K562 (cell line): ENCODE data around the gene KRT85. TPM values are rescaled to one million over a fixed set of nuclear protein-coding genes. Genes with fewer than 3 reads are reported as not detected.

Experiments used
- CBFA2T2 ChIP-seq: fragments of 450-650 bp; conservative IDR thresholded peaks from 2 replicates; pipeline ENCODE4 v1.6.1; 2017; ENCODE audit warnings: mild to moderate bottlenecking
- KAT2B ChIP-seq: IDR thresholded peaks from one replicate; pipeline ENCODE4 v1.6.1; 2012; ENCODE audit warnings: low read depth, mild to moderate bottlenecking, control low read depth, inconsistent platforms, low read length, moderate library complexity
- MAFG ChIP-seq: fragments of 450-650 bp; conservative IDR thresholded peaks from 2 replicates; pipeline ENCODE4 v1.6.1; 2016; ENCODE audit warnings: missing genetic modification characterization, missing compliant biosample characterization
- ZKSCAN8 ChIP-seq: fragments of 200-800 bp; sonication (Bioruptor generic); IDR thresholded peaks from 2 replicates; pipeline ENCODE4 v1.6.1; 2016; ENCODE audit warnings: missing genetic modification characterization, missing compliant biosample characterization
- polyA plus RNA-seq, 8 experiments: library from polyadenylated mRNA; depleted of rRNA in 4 of 8; stranded (reverse) in 5 of 8; unstranded in 3 of 8; fragments of >200 nt; fragmentation: Nextera tagmentation in 2 of 8; fragmentation: Illumina TruSeq in 1 of 8; extraction: Ambion mirVana in 2 of 8; extraction: Trizol in 1 of 8; gene quantifications; 2 replicates each; pipeline versions ENCODE4 v1.2.1 to v1.2.3, GENCODE V29; 2011 to 2014; ENCODE audit warnings: inconsistent platforms in 1 of 8, missing spikeins in 1 of 8
- total RNA-seq, 7 experiments: library from RNA; depleted of rRNA in 6 of 7; stranded (reverse); fragments of >200 nt in 6 of 7; fragmentation: Illumina TruSeq in 2 of 7; extraction: Trizol in 2 of 7; gene quantifications; 2 replicates each; pipeline versions ENCODE4 v1.2.1 to v1.2.3, GENCODE V29; 2011 to 2021; ENCODE audit warnings: low replicate concordance in 1 of 7
- TF ChIP-seq, protein P1 (sequence below): sonication (generic); formaldehyde crosslinking; IDR thresholded peaks from 2 replicates; pipeline ENCODE4 v1.8.1; 2023; ENCODE audit warnings: missing genetic modification reagents, mild to moderate bottlenecking, borderline replicate concordance
- TF ChIP-seq, protein P2 (sequence below): fragments of 250-450 bp; sonication (Bioruptor Pico); IDR thresholded peaks from 2 replicates; pipeline ENCODE4 v1.4.0; 2020
- TF ChIP-seq, protein P3 (sequence below): fragments of 450-650 bp; IDR thresholded peaks from 2 replicates; pipeline ENCODE4 v1.6.1; 2017; ENCODE audit warnings: antibody characterized with exemption, mild to moderate bottlenecking

Gene KRT85
- total and polyA plus RNA-seq, 9 of the 15 experiments (the other 6 are each of a cell fraction or from before 2014, with no cell fraction given): not detected

DNA sequence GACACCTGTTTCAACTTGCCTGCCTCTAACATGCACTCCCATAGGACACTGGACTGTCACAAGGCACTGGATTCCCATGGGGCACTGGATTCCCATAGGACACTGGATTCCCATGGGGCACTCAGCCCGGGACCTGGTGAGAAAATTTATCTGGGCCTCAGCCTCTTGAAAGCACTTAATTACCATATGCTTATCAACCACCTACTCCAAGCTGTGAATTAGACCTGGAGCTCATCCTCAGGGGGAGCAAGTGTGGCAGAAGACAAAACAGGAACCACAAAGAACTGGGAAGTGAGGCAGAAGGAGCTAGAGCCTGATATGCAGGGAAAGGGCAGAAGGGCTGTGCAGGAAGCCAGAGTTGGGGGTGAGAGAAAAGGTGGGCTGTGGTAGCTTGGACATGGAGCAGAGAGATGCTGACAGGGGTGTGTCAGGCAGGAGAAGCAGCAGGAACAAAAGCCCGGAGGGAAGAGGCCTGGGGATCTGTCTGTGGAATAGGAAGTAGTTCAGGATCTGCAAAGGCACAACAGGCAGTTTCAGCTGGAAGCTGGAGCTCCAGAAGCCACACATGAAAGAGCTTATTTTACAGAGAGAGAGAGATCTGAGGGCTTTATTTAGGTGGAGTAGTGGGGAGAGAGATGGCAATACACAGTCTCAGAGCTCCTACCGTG lies 35.7 kb upstream of the KRT85 start (continued):
- TF ChIP-seq, protein P1, sequence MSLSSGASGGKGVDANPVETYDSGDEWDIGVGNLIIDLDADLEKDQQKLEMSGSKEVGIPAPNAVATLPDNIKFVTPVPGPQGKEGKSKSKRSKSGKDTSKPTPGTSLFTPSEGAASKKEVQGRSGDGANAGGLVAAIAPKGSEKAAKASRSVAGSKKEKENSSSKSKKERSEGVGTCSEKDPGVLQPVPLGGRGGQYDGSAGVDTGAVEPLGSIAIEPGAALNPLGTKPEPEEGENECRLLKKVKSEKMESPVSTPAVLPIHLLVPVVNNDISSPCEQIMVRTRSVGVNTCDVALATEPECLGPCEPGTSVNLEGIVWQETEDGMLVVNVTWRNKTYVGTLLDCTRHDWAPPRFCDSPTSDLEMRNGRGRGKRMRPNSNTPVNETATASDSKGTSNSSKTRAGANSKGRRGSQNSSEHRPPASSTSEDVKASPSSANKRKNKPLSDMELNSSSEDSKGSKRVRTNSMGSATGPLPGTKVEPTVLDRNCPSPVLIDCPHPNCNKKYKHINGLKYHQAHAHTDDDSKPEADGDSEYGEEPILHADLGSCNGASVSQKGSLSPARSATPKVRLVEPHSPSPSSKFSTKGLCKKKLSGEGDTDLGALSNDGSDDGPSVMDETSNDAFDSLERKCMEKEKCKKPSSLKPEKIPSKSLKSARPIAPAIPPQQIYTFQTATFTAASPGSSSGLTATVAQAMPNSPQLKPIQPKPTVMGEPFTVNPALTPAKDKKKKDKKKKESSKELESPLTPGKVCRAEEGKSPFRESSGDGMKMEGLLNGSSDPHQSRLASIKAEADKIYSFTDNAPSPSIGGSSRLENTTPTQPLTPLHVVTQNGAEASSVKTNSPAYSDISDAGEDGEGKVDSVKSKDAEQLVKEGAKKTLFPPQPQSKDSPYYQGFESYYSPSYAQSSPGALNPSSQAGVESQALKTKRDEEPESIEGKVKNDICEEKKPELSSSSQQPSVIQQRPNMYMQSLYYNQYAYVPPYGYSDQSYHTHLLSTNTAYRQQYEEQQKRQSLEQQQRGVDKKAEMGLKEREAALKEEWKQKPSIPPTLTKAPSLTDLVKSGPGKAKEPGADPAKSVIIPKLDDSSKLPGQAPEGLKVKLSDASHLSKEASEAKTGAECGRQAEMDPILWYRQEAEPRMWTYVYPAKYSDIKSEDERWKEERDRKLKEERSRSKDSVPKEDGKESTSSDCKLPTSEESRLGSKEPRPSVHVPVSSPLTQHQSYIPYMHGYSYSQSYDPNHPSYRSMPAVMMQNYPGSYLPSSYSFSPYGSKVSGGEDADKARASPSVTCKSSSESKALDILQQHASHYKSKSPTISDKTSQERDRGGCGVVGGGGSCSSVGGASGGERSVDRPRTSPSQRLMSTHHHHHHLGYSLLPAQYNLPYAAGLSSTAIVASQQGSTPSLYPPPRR: no peak
- TF ChIP-seq CBFA2T2 (no peak), MAFG (tag) (no peak), KAT2B (no peak), ZKSCAN8 (no peak)
- TF ChIP-seq, protein P2, sequence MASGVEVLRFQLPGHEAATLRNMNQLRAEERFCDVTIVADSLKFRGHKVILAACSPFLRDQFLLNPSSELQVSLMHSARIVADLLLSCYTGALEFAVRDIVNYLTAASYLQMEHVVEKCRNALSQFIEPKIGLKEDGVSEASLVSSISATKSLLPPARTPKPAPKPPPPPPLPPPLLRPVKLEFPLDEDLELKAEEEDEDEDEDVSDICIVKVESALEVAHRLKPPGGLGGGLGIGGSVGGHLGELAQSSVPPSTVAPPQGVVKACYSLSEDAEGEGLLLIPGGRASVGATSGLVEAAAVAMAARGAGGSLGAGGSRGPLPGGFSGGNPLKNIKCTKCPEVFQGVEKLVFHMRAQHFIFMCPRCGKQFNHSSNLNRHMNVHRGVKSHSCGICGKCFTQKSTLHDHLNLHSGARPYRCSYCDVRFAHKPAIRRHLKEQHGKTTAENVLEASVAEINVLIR (CRISPR knock-in tag): no peak
- TF ChIP-seq, protein P3, sequence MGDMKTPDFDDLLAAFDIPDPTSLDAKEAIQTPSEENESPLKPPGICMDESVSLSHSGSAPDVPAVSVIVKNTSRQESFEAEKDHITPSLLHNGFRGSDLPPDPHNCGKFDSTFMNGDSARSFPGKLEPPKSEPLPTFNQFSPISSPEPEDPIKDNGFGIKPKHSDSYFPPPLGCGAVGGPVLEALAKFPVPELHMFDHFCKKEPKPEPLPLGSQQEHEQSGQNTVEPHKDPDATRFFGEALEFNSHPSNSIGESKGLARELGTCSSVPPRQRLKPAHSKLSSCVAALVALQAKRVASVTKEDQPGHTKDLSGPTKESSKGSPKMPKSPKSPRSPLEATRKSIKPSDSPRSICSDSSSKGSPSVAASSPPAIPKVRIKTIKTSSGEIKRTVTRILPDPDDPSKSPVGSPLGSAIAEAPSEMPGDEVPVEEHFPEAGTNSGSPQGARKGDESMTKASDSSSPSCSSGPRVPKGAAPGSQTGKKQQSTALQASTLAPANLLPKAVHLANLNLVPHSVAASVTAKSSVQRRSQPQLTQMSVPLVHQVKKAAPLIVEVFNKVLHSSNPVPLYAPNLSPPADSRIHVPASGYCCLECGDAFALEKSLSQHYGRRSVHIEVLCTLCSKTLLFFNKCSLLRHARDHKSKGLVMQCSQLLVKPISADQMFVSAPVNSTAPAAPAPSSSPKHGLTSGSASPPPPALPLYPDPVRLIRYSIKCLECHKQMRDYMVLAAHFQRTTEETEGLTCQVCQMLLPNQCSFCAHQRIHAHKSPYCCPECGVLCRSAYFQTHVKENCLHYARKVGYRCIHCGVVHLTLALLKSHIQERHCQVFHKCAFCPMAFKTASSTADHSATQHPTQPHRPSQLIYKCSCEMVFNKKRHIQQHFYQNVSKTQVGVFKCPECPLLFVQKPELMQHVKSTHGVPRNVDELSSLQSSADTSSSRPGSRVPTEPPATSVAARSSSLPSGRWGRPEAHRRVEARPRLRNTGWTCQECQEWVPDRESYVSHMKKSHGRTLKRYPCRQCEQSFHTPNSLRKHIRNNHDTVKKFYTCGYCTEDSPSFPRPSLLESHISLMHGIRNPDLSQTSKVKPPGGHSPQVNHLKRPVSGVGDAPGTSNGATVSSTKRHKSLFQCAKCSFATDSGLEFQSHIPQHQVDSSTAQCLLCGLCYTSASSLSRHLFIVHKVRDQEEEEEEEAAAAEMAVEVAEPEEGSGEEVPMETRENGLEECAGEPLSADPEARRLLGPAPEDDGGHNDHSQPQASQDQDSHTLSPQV: no peak
